B cell (primary cell): Measurements from ENCODE around the gene TAF11L2. TPM values are rescaled to one million over a fixed set of nuclear protein-coding genes. Genes with fewer than 3 reads are reported as not detected.
"Not testable (repeated sequence)": the region's sequence is repeated elsewhere in the genome, so short reads cannot be mapped to it uniquely, and the experiment has no call there.

Experiments
- ATAC-seq: fragments of 200-7000 bp; cut with Tn5 transposase; one replicate; pipeline ENCODE4 v1.10.0; 2021; ENCODE audit warnings: low read depth, mild to moderate bottlenecking, moderate number of reproducible peaks, moderate library complexity
- CTCF ChIA-PET: fragments of 350-600 bp; sonication (Branson Sonifier 250); formaldehyde crosslinking; loops from one replicate; lab custom pipeline; 2021; ENCODE audit warnings: antibody characterized with exemption, inconsistent platforms; lab: Charles Lee
- POLR2A ChIA-PET: fragments of 350-600 bp; sonication (Branson Sonifier 250); formaldehyde crosslinking; loops from one replicate; lab custom pipeline; 2021; ENCODE audit warnings: antibody characterized with exemption; lab: Charles Lee
- DNase-seq: peaks from one replicate; pipeline ENCODE4 v3.0.0; 2013
- H2AFZ ChIP-seq: 2 replicates; pipeline ENCODE4 v1.6.1; 2012; ENCODE audit warnings: mild to moderate bottlenecking, low read depth, low read length; ENCODE audit not compliant: insufficient read depth, poor library complexity, severe bottlenecking
- H3K27ac ChIP-seq, 2 donors: 1 replicate in 1 of 2; 2 replicates in 1 of 2; pipeline ENCODE4 v1.5.1; 2012 to 2013; ENCODE audit warnings: low read length in 2 of 2, mild to moderate bottlenecking in 2 of 2, moderate library complexity in 1 of 2
- H3K27me3 ChIP-seq, 4 experiments: fragments of 200-600 bp in 1 of 4; sonication (generic) in 1 of 4; replicated peaks in 1 of 4; 1 replicate in 2 of 4; 2 replicates in 2 of 4; pipeline versions ENCODE4 v1.6.1 to v1.7.0; 2013 to 2016; ENCODE audit warnings: low read length in 3 of 4, mild to moderate bottlenecking in 2 of 4, mixed read lengths in 1 of 4, moderate library complexity in 1 of 4; ENCODE audit not compliant: insufficient read depth in 4 of 4, control insufficient read depth in 3 of 4; ENCODE audit errors: control extremely low read depth in 1 of 4
- H3K36me3 ChIP-seq, 2 experiments: replicated peaks in 1 of 2; 1 replicate in 1 of 2; 2 replicates in 1 of 2; pipeline versions ENCODE4 v1.6.1 to v1.7.1; 2013; ENCODE audit warnings: low read length in 1 of 2; ENCODE audit not compliant: insufficient read depth in 2 of 2, control insufficient read depth in 1 of 2; ENCODE audit errors: control extremely low read depth in 1 of 2, extremely low read depth in 1 of 2
- H3K4me1 ChIP-seq, 2 donors: fragments of 200-600 bp in 1 of 2; sonication (generic) in 1 of 2; 1 replicate in 1 of 2; 2 replicates in 1 of 2; pipeline versions ENCODE4 v1.5.1 to v1.6.1; 2013 to 2017; ENCODE audit warnings: low read length in 2 of 2; ENCODE audit not compliant: control insufficient read depth in 2 of 2, insufficient read depth in 2 of 2
- H3K4me2 ChIP-seq: replicated peaks from 2 replicates; pipeline ENCODE3; 2012; ENCODE audit warnings: mild to moderate bottlenecking, low read depth, low read length; ENCODE audit not compliant: poor library complexity, severe bottlenecking
- H3K4me3 ChIP-seq, 5 experiments: fragments of 200-600 bp in 1 of 5; sonication (generic) in 1 of 5; 1 replicate in 3 of 5; 2 replicates in 2 of 5; pipeline versions ENCODE4 v1.5.1 to v1.7.0; 2011 to 2016; ENCODE audit warnings: low read length in 4 of 5, mild to moderate bottlenecking in 4 of 5, low read depth in 2 of 5, control low read depth in 1 of 5, moderate library complexity in 1 of 5; ENCODE audit not compliant: insufficient read depth in 1 of 5; ENCODE audit errors: control extremely low read depth in 1 of 5, extremely low read depth in 1 of 5
- H3K79me2 ChIP-seq: fragments of 200-600 bp; sonication (generic); one replicate; pipeline ENCODE4 v1.6.0; 2016; ENCODE audit warnings: low read length; ENCODE audit not compliant: control insufficient read depth, insufficient read depth
- H3K9ac ChIP-seq: fragments of 200-600 bp; sonication (generic); 2 replicates; pipeline ENCODE4 v1.6.1; 2017; ENCODE audit warnings: mild to moderate bottlenecking, low read length, moderate library complexity
- H3K9me3 ChIP-seq, 3 donors: one replicate each; pipeline versions ENCODE4 v1.6.1 to v1.7.1; 2013; ENCODE audit warnings: low read length in 2 of 3; ENCODE audit not compliant: control insufficient read depth in 2 of 3, insufficient read depth in 1 of 3; ENCODE audit errors: control extremely low read depth in 1 of 3
- H4K20me1 ChIP-seq: 2 replicates; pipeline ENCODE4 v1.6.0; 2012; ENCODE audit warnings: mild to moderate bottlenecking, low read length; ENCODE audit not compliant: insufficient read depth, control insufficient read depth, poor library complexity, severe bottlenecking
- H3K27ac Mint-ChIP-seq: one replicate; pipeline ENCODE4 v1.8.0; 2021; ENCODE audit warnings: mixed read lengths
- H3K27me3 Mint-ChIP-seq: one replicate; pipeline ENCODE4 v1.8.0; 2021; ENCODE audit warnings: mixed read lengths
- H3K4me1 Mint-ChIP-seq: one replicate; pipeline ENCODE4 v1.8.0; 2021; ENCODE audit warnings: mixed read lengths
- H3K4me3 Mint-ChIP-seq: one replicate; pipeline ENCODE4 v1.8.0; 2021; ENCODE audit warnings: mixed read lengths
- H3K9me3 Mint-ChIP-seq: one replicate; pipeline ENCODE4 v1.8.0; 2022; ENCODE audit warnings: mixed read lengths; ENCODE audit not compliant: insufficient read depth
- WGBS: methylation state at CpG from one replicate; pipeline ENCODE4 v1.1.5; 2013; ENCODE audit warnings: missing lambda C conversion rate; ENCODE audit not compliant: insufficient coverage; 5-methylcytosine and 5-hydroxymethylcytosine counted together
- intact Hi-C: fragments of 100-400 bp; cut with micrococcal nuclease; formaldehyde crosslinking; loops from one replicate; pipeline ENCODE4 v1.10.0; 2022
- polyA plus RNA-seq: library from polyadenylated mRNA; depleted of rRNA; stranded (reverse); fragments of >200 nt; gene quantifications from 2 replicates; pipeline ENCODE4 v1.2.3, GENCODE V29; 2012
- small RNA-seq: library from RNA; depleted of rRNA; stranded (forward); fragments of <200 nt; gene quantifications from one replicate; pipeline ENCODE3, GENCODE V24; 2012; ENCODE audit warnings: low replicate concordance, low read depth; ENCODE audit not compliant: insufficient read length
- total RNA-seq, 2 donors: library from RNA; stranded (reverse); fragments of 120-200 nt in 1 of 2; gene quantifications; 1 replicate in 1 of 2; 2 replicates in 1 of 2; pipeline versions ENCODE4 v1.2.3 to v1.2.4, GENCODE V29; 2013 to 2022

The TAF11L2 gene
- total and polyA plus RNA-seq, 2 donors (not counting 1 experiment from before 2014, with no cell fraction given): not detected

GRCh38 chr5:17528369-17528768 is 30.3 kb downstream of the TAF11L2 start, which contains the start of gene TAF11L6:
TSS of gene TAF11L6 (plus strand) at chr5:17528669.
- ATAC-seq, H3K4me2 ChIP-seq, CTCF ChIA-PET, H3K36me3 ChIP-seq, H3K9ac ChIP-seq, H2AFZ ChIP-seq, H3K9me3 ChIP-seq, H3K27ac ChIP-seq, H3K27me3 ChIP-seq, DNase-seq, H3K79me2 ChIP-seq, POLR2A ChIA-PET, H3K4me3 Mint-ChIP-seq, H3K27me3 Mint-ChIP-seq, H3K4me3 ChIP-seq, H3K9me3 Mint-ChIP-seq, intact Hi-C loops, H3K27ac Mint-ChIP-seq, H4K20me1 ChIP-seq, H3K4me1 Mint-ChIP-seq, H3K4me1 ChIP-seq: not testable (repeated sequence)
- WGBS: no CpG with 5 or more reads among the region's 15 CpGs

Small RNA genes within 50 kb of the gene (small RNA-seq; reads per million reads assigned to genes)
- gene AC106774.3: not detected

Other genes with a start within 250 kb of the TAF11L2 start
- gene TAF11L3, start 20.1 kb downstream of the TAF11L2 start, total RNA-seq: not detected in 2 replicates
- gene TAF11L3, start 20.1 kb downstream of the TAF11L2 start, polyA plus RNA-seq: not detected in 2 replicates
- not detected in 2 replicates for gene TAF11L4, start 23.6 kb downstream of the TAF11L2 start, total RNA-seq
- not detected in 2 replicates for gene TAF11L4, start 23.6 kb downstream of the TAF11L2 start, polyA plus RNA-seq
- gene TAF11L5, start 27.0 kb downstream of the TAF11L2 start, total RNA-seq: not detected in 2 replicates
- not detected in 2 replicates for gene TAF11L5, start 27.0 kb downstream of the TAF11L2 start, polyA plus RNA-seq
- gene TAF11L6, start 30.4 kb downstream of the TAF11L2 start, total RNA-seq: not detected in 2 replicates
- not detected in 2 replicates for gene TAF11L6, start 30.4 kb downstream of the TAF11L2 start, polyA plus RNA-seq
- gene TAF11L7, start 87.5 kb downstream of the TAF11L2 start, total RNA-seq: not detected in 2 replicates
- gene TAF11L7, start 87.5 kb downstream of the TAF11L2 start, polyA plus RNA-seq: not detected in 2 replicates
- gene TAF11L8, start 92.7 kb downstream of the TAF11L2 start, total RNA-seq: not detected in 2 replicates
- gene TAF11L8, start 92.7 kb downstream of the TAF11L2 start, polyA plus RNA-seq: not detected in 2 replicates
- not detected in 2 replicates for gene TAF11L9, start 96.2 kb downstream of the TAF11L2 start, total RNA-seq
- gene TAF11L9, start 96.2 kb downstream of the TAF11L2 start, polyA plus RNA-seq: not detected in 2 replicates
- gene TAF11L10, start 99.6 kb downstream of the TAF11L2 start, total RNA-seq: not detected in 2 replicates
- not detected in 2 replicates for gene TAF11L10, start 99.6 kb downstream of the TAF11L2 start, polyA plus RNA-seq
- gene TAF11L11, start 106.0 kb downstream of the TAF11L2 start, total RNA-seq: not detected in 2 replicates
- gene TAF11L11, start 106.0 kb downstream of the TAF11L2 start, polyA plus RNA-seq: not detected in 2 replicates
- gene TAF11L12, start 112.2 kb downstream of the TAF11L2 start, total RNA-seq: not detected in 2 replicates
- gene TAF11L12, start 112.2 kb downstream of the TAF11L2 start, polyA plus RNA-seq: not detected in 2 replicates
- gene TAF11L13, start 133.9 kb downstream of the TAF11L2 start, total RNA-seq: not detected in 2 replicates
- gene TAF11L13, start 133.9 kb downstream of the TAF11L2 start, polyA plus RNA-seq: not detected in 2 replicates
- gene TAF11L14, start 136.2 kb downstream of the TAF11L2 start, total RNA-seq: not detected in 2 replicates
- gene TAF11L14, start 136.2 kb downstream of the TAF11L2 start, polyA plus RNA-seq: not detected in 2 replicates